ENCODE measurements around the gene SLC25A46. TPM values are rescaled to one million over a fixed set of nuclear protein-coding genes. Genes with fewer than 3 reads are reported as not detected.
"Not testable (repeated sequence)": the region's sequence is repeated elsewhere in the genome, so short reads cannot be mapped to it uniquely, and the experiment has no call there.

The SLC25A46 gene
- 10 to 100 TPM; 43.2 to 45.0 TPM for total RNA-seq

DNA sequence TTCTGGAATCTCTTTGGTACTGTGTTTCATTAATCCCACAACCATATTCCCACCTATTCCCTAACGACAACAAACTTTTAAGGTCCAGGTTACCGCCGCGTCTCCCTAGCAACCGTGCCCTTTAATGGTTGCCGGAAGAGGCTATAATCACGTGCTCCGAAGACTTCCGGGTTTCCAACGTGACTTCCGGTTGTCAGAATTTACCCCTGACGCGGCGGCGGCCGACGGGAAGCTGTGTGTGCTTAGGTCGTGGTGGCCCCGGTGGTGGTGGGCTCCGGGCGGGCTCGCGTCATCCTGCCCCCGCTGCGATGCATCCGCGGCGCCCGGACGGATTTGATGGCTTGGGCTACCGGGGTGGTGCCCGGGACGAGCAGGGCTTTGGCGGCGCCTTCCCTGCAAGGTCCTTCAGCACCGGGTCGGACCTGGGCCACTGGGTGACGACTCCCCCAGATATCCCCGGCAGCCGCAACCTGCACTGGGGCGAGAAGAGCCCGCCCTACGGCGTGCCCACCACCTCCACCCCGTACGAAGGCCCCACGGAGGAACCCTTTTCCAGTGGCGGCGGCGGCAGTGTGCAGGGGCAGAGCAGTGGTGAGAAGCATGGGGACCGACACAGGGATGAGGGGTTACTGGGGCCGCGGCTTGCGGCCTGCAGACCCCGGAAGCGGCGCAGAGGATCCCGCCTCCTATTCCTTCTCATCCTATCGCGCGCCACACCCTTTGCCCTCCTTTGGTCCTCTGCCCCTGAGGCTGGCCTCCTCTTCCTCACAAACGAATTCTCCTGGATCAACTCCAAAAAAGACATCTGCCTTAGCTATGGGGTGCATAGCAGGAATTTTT, at the start of gene SLC25A46:
Gene SLC25A46, plus strand, starts transcription at position 196 of the 840 bp plus-strand sequence. Its CDS starts 113 bp downstream, at position 309.
- peak within 1 kb of the TSS; percentile 81 for H3K27ac Mint-ChIP-seq
- peaks cover 37% of the 10 kb centered on the region for H3K4me1 Mint-ChIP-seq
- peak; percentile 91 for DNase-seq
- no peaks in the 10 kb centered on the region for H3K9me3 Mint-ChIP-seq
- peaks cover 13% of the 10 kb centered on the region for H3K36me3 Mint-ChIP-seq (ENCODE audit: low read depth)
- H3K27me3 Mint-ChIP-seq, result peaks cover 10% of the 10 kb centered on the region
- CTCF ChIA-PET, result interaction anchor here (0.8 to 2.5 kb wide), 4 partner anchors 9 to 540 kb away, joined by 3 to 8 read pairs (median 6); partner anchors contain the start of gene TMEM232
- H3K4me3 Mint-ChIP-seq, result peak within 1 kb of the TSS; percentile 95
- POLR2A ChIA-PET, result interaction anchor here (0.8 to 5.8 kb wide), 8 partner anchors 10 to 1422 kb away, joined by 3 to 60 read pairs (median 6); partner anchors contain the start of genes CAMK4 and TMEM232

DNA sequence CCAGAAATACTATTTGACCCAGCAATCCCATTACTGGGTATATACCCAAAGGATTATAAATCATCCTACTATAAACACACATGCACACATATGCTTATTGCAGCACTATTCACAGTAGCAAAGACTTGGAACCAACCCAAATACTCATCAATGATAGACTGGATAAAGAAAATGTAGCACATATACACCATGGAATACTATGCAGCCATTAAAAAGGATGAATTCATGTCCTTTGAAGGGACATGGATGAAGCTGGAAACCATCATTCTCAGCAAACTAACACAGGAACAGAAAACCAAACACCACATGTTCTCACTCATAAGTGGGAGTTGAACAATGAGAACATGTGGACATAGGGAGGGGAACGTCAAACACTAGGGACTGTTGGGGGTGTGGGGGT, 48.2 kb upstream of the SLC25A46 start:
- POLR2A ChIA-PET, result not testable (repeated sequence)

DNA sequence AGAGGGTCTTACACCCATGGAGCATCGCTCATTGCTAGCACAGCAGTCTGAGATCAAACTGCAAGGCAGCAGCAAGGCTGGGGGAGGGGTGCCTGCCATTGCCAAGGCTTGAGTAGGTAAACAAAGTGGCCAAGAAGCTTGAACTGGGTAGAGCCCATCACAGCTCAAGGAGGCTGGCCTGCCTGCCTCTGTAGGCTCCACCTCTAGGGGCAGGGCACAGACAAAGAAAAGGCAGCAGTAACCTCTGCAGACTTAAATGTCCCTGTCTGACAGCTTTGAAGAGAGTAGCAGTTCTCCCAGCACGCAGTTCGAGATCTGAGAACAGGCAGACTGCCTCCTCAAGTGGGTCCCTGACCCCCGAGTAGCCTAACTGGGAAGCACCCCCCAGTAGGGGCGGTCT, 46.1 kb upstream of the SLC25A46 start:
- H3K9me3 Mint-ChIP-seq; H3K4me3 Mint-ChIP-seq; H3K4me1 Mint-ChIP-seq; H3K27me3 Mint-ChIP-seq; DNase-seq; POLR2A ChIA-PET; H3K27ac Mint-ChIP-seq; CTCF ChIA-PET; H3K36me3 Mint-ChIP-seq (ENCODE audit: low read depth): not testable (repeated sequence)

More for the DNA sequence above, 48.2 kb upstream of the SLC25A46 start:
- H3K36me3 Mint-ChIP-seq (ENCODE audit: low read depth); H3K27ac Mint-ChIP-seq; H3K9me3 Mint-ChIP-seq; H3K4me3 Mint-ChIP-seq; DNase-seq; H3K27me3 Mint-ChIP-seq; CTCF ChIA-PET: not testable (repeated sequence)
- H3K4me1 Mint-ChIP-seq, result peaks cover 16% of the 10 kb centered on the region

DNA sequence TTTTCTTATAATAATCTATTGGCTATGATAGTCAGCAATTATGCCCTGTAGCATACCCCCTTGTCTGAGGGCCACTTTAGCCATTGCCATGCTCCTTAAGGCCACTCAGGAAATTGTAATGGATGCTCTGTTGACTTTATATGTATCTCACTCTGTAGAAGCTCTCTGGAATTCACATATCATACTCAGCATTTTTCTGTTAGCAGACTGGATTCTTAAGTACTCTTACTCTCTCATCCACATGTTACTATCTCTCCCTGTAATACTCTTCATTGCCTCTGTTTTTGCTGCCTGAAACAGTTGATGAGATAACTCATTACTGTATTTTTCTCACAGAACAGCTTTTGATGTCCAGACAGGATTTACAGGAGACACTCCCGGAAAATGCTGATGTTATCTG, 36.5 kb upstream of the SLC25A46 start:
- no peak overlapping the region for H3K27ac Mint-ChIP-seq
- ChIA-PET CTCF (no interaction called here), POLR2A (no interaction called here)
- no peaks in the 10 kb centered on the region for H3K36me3 Mint-ChIP-seq (ENCODE audit: low read depth)
- DNase-seq, result no peak
- no peak overlapping the region for H3K4me3 Mint-ChIP-seq
- peaks cover 9% of the 10 kb centered on the region for H3K27me3 Mint-ChIP-seq
- no peaks in the 10 kb centered on the region for H3K4me1 Mint-ChIP-seq
- no peaks in the 10 kb centered on the region for H3K9me3 Mint-ChIP-seq

DNA sequence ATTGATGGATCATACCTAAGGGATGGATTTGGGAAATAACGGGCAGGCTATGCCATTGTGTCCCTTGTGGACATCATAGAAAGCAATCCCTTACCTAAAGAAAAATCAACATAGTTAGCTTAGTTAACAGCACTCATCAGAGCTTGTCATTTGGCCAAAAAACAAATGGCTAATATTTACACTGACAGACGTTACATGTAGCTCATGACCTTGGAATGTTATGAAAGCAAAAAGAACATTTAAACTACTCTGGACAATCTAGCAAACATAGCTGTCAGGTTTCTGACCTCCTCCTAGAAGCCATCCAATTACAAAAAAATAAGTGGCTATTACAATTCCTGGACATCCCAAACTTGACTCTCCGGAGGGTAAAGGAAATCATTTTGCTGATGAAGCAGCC, 36.1 kb upstream of the SLC25A46 start:
- H3K36me3 Mint-ChIP-seq (ENCODE audit: low read depth), result no peaks in the 10 kb centered on the region
- POLR2A ChIA-PET, result no interaction called here
- no peak overlapping the region for H3K4me3 Mint-ChIP-seq
- CTCF ChIA-PET, result no interaction called here
- H3K27me3 Mint-ChIP-seq, result peaks cover 9% of the 10 kb centered on the region
- H3K27ac Mint-ChIP-seq, result no peak overlapping the region
- H3K4me1 Mint-ChIP-seq, result no peaks in the 10 kb centered on the region
- no peaks in the 10 kb centered on the region for H3K9me3 Mint-ChIP-seq
- DNase-seq, result no peak

DNA sequence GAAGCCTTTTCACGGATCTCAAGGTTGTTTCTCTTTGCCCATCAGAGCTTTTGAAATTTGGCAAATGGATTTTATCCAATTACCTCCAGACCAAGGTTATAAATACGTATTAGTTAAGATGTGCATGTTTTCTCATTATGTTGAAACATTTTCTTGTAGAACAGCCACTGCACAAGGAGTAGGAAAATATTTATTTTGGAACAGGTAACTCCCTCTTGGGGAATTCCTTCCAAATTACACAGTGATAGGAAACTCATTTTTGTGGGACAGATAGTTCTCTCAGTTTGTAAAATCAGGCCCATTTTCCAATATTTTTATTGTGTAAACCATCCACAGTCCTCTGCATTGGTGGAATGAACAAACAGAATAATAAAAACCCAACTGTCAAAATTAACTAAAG, 35.3 kb upstream of the SLC25A46 start:
- Mint-ChIP-seq H3K36me3 (ENCODE audit: low read depth) (no peaks in the 10 kb centered on the region), H3K27me3 (peaks cover 9% of the 10 kb centered on the region), H3K4me1 (no peaks in the 10 kb centered on the region), H3K27ac (no peak overlapping the region), H3K4me3 (no peak overlapping the region), H3K9me3 (no peaks in the 10 kb centered on the region)
- no peak for DNase-seq
- POLR2A ChIA-PET, result no interaction called here
- CTCF ChIA-PET, result no interaction called here

DNA sequence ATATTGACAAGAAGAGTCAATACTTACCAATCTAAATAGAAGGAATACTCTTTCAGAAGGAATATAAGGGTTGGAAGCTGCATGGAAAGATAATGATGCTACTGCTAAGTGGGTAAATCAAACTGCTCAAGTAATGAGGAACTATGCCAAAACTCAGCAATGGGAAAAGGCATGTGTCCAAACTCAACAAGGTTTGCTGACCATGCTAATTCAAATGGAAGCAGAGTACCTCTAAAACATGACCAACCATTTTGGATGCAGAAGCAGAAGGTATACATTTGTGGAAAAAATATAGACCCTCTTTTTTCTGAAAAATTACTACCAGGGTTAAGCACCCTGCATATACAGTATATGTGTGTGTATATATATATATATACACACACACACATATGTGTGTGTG, 33.5 kb upstream of the SLC25A46 start:
- H3K36me3 Mint-ChIP-seq (ENCODE audit: low read depth), result no peaks in the 10 kb centered on the region
- CTCF ChIA-PET, result no interaction called here
- H3K27me3 Mint-ChIP-seq, result peaks cover 13% of the 10 kb centered on the region
- H3K4me1 Mint-ChIP-seq, result no peaks in the 10 kb centered on the region
- POLR2A ChIA-PET, result no interaction called here
- no peak overlapping the region for H3K27ac Mint-ChIP-seq
- DNase-seq, result no peak
- H3K4me3 Mint-ChIP-seq, result no peak overlapping the region
- no peaks in the 10 kb centered on the region for H3K9me3 Mint-ChIP-seq

DNA sequence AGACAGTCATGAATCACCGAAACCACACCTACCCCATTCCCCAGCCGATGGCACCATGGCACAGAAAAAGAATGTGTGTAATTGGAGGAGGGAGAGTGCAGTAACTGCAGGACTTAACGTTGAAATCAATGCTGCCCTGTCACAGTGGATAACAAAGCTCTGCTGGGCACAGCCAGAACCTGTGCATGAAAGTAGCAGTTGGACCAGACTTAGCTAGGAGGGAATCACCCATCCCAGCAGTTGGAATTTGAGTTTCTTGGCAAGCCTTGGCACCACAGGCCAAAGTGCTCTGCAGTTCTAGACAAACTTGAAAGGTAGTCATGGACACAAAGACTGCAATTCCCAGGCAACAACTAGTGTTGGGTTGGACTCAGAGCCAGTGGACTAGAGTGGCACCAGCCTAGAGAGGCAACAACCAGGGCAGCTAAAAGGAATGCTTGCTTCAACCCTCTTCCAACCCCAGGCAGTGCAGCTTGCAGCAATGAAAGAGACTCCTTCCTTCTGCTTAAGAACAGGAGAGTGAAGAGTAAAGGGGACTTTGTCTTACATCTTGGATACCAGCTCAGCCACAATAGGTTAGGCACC, 31.5 kb upstream of the SLC25A46 start:
- ChIA-PET CTCF (no interaction called here), POLR2A (no interaction called here)

DNA sequence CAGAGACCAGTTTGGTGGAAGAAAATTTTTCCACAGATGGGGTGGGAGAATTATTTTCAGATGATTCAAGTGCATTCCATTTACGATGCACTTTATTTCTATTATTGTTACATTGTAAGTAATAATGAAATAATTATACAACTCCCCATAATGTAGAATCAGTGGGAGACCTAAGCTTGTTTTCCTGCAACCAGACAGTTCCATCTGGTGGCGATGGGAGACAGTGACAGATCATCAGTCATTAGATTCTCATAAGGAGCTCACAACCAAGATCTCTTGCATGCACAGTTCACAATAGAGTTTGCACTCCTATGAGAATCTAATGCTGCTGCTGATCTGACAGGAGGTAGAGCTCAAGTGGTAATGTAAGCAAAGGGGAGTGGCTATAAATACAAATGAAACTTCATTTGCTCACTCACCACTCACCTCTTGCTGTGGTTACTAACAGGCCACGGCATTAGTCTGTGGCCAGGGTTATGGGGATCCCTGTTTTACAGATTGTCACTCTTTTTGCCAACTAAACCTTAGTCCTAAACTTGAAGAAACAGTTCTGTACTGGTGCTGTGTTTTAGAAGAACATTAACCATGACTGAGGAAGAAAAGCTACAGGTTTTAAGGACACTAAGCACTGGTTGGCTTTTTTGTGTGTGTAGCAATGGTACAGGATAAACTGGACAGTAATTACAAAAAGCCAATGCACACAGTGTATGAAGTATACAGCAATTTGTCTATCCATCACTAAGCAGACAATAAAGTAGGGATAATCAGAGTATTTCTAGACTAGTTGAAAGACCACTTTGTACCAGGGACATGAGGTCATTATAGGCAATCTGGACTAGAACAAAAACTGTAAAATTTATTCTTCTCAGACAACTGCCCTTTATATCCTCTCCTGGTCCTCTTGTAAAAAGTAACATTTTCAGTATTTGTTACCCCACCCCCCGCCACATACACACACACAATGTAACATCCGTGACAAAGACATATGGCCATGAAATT, 22.3 kb upstream of the SLC25A46 start:
- Mint-ChIP-seq H3K27me3 (peaks cover 2% of the 10 kb centered on the region), H3K4me1 (peaks cover 7% of the 10 kb centered on the region), H3K9me3 (no peaks in the 10 kb centered on the region), H3K4me3 (no peak overlapping the region), H3K27ac (no peak overlapping the region), H3K36me3 (ENCODE audit: low read depth) (no peaks in the 10 kb centered on the region)
- DNase-seq, result no peak
- ChIA-PET CTCF (no interaction called here), POLR2A (no interaction called here)

More for the DNA sequence above, 31.5 kb upstream of the SLC25A46 start:
- no peak for DNase-seq
- H3K27ac Mint-ChIP-seq, result no peak overlapping the region
- H3K4me3 Mint-ChIP-seq, result no peak overlapping the region
- no peaks in the 10 kb centered on the region for H3K4me1 Mint-ChIP-seq
- H3K36me3 Mint-ChIP-seq (ENCODE audit: low read depth), result no peaks in the 10 kb centered on the region
- peaks cover 11% of the 10 kb centered on the region for H3K27me3 Mint-ChIP-seq
- no peaks in the 10 kb centered on the region for H3K9me3 Mint-ChIP-seq

DNA sequence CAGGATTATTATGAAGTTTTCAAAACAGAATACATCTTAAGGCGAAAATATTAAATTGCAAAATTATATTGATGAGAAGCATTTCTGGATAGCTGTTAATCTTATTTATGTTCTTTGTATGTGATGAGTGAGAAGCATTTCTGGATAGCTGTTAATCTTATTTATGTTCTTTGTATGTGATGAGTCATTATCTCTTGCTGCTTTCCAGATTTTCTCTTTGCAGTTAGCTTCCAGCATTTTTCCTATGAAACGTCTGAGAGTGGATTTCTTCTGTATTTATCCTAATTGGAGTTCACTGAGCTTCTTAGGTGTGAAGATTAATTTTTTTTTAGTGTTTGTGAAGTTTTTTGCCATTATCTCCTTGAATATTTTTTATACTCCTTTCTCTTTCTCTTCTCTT, 20.5 kb upstream of the SLC25A46 start:
- CTCF ChIA-PET, result no interaction called here

DNA sequence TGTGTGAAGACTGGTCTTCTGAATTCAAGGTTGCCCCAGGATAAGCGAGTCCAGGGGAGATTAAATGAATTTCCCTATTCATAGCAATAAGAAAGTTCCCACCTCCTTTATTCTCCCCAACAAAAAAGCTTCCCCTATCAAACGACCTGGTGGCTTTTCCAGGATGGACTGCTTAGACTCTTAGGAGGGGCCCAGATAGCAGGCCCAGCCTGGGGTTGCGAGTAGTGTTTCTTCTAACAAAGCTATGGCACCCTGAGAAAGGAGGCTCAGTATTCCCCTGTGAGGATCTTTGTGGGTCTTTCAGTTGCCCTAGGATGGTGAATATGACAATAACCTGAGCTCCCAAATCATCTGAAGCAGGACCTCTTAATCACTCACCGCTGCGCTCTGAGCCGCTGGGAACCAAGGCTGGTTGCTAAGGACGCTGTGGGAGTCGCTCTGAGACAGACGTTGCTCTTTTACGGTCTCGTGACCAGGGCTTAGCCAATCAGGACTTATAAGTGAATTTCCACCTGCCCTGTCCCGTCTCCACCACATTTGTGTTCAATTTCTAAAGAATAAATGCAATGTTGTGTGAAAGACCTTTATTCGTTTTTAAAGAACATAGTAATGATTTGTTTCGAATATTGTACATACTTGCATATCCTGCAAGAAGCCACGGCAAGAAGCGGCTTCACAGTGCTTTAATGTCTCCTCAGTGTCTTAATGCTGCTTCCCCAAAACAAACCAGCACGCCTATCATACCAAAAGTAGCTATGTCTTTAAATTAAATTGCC, 12.4 kb upstream of the SLC25A46 start, which contains the start of gene TMEM232:
Gene TMEM232, minus strand, starts transcription at position 423 of the 776 bp plus-strand sequence. CDS start 59,319 bp downstream, outside the sequence.
- POLR2A ChIA-PET, result interaction anchor here (0.8 to 1.4 kb wide), 3 partner anchors 9 to 366 kb away, joined by 3 to 6 read pairs (median 4); partner anchors contain the start of genes SLC25A46 and WDR36
- peak; percentile 81 for DNase-seq
- H3K36me3 Mint-ChIP-seq (ENCODE audit: low read depth), result no peaks in the 10 kb centered on the region
- H3K9me3 Mint-ChIP-seq, result no peaks in the 10 kb centered on the region
- H3K27ac Mint-ChIP-seq, result no peak within 1 kb of the TSS
- peak within 1 kb of the TSS; percentile 73 for H3K4me3 Mint-ChIP-seq
- CTCF ChIA-PET, result interaction anchor here (1.0 to 2.0 kb wide), 5 partner anchors 12 to 497 kb away, joined by 3 to 6 read pairs (median 4); partner anchors contain the start of gene SLC25A46
- H3K4me1 Mint-ChIP-seq, result peaks cover 3% of the 10 kb centered on the region
- peaks cover 2% of the 10 kb centered on the region for H3K27me3 Mint-ChIP-seq

More for the DNA sequence above, 20.5 kb upstream of the SLC25A46 start:
- POLR2A ChIA-PET, result no interaction called here
- Mint-ChIP-seq H3K4me1 (peaks cover 7% of the 10 kb centered on the region), H3K27ac (no peak overlapping the region), H3K27me3 (peaks cover 2% of the 10 kb centered on the region), H3K9me3 (no peaks in the 10 kb centered on the region), H3K4me3 (no peak overlapping the region), H3K36me3 (ENCODE audit: low read depth) (no peaks in the 10 kb centered on the region)
- DNase-seq, result no peak

DNA sequence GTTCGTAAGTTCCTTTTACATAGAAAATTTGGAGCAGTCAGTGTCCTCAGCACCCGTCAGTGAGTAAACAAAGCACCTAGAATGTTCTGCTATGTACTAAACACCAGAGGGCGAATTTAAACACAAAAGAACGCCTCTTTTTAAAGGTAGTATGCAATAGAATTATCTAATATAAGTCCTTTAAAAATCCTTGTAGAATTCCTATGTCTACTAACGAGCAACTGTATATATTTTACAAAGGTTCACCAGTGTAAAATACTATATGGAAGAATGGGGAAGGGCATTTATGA, 11.8 kb upstream of the SLC25A46 start:
- Mint-ChIP-seq H3K36me3 (ENCODE audit: low read depth) (no peaks in the 10 kb centered on the region), H3K9me3 (no peaks in the 10 kb centered on the region), H3K27ac (no peak overlapping the region), H3K27me3 (peaks cover 2% of the 10 kb centered on the region), H3K4me3 (peak overlapping the region; percentile 73), H3K4me1 (peaks cover 3% of the 10 kb centered on the region)
- ChIA-PET POLR2A (interaction anchor here (0.8 to 1.4 kb wide), 2 partner anchors 9 to 12 kb away, joined by 4 to 6 read pairs; partner anchors contain the start of gene SLC25A46), CTCF (interaction anchor here (1.0 to 2.0 kb wide), 5 partner anchors 11 to 496 kb away, joined by 3 to 6 read pairs (median 4); partner anchors contain the start of gene SLC25A46)
- no peak for DNase-seq

All from activated CD4-positive, alpha-beta memory T cell treated with anti-CD3 and anti-CD28 coated beads, Interleukin-2, amount 10 ng/mL, durations not matched to agents 7 days and 5 days (primary cell).